BLaER1 treated with 17β-estradiol and CSF1 and Interleukin-3, amounts not matched to agents 10 nM and 100 nM (cell line): ENCODE measurements around the gene RPA1.

Source experiments
- H3K27ac ChIP-seq, 11 experiments: shearing (Covaris generic); formaldehyde crosslinking; 2 replicates each; pipeline ENCODE4 v1.8.1; 2022
- H3K27me3 ChIP-seq, 11 experiments: shearing (Covaris generic); formaldehyde crosslinking; 2 replicates each; pipeline ENCODE4 v1.8.1; 2022
- H3K36me3 ChIP-seq, 11 experiments: shearing (Covaris generic); formaldehyde crosslinking; 2 replicates each; pipeline ENCODE4 v1.8.1; 2022
- H3K4me1 ChIP-seq, 10 experiments: shearing (Covaris generic); formaldehyde crosslinking; 2 replicates each; pipeline ENCODE4 v1.8.1; 2022
- H3K4me2 ChIP-seq, 11 experiments: shearing (Covaris generic); formaldehyde crosslinking; 2 replicates each; pipeline ENCODE4 v1.8.1; 2022
- H3K4me3 ChIP-seq, 10 experiments: shearing (Covaris generic); formaldehyde crosslinking; 2 replicates each; pipeline ENCODE4 v1.8.1; 2022
- H3K9ac ChIP-seq, 11 experiments: shearing (Covaris generic); formaldehyde crosslinking; 2 replicates each; pipeline ENCODE4 v1.8.1; 2022
- H3K9me3 ChIP-seq, 11 experiments: shearing (Covaris generic); formaldehyde crosslinking; replicated peaks in 1 of 11; 2 replicates each; pipeline ENCODE4 v1.8.1; 2022
- H4K20me1 ChIP-seq, 11 experiments: shearing (Covaris generic); formaldehyde crosslinking; 2 replicates each; pipeline ENCODE4 v1.8.1; 2022
- Cebpa-rat ChIP-seq, 11 experiments: shearing (Covaris generic); IDR thresholded peaks; 2 replicates each; pipeline ENCODE4 v1.8.1; 2022

The RPA1 gene

DNA sequence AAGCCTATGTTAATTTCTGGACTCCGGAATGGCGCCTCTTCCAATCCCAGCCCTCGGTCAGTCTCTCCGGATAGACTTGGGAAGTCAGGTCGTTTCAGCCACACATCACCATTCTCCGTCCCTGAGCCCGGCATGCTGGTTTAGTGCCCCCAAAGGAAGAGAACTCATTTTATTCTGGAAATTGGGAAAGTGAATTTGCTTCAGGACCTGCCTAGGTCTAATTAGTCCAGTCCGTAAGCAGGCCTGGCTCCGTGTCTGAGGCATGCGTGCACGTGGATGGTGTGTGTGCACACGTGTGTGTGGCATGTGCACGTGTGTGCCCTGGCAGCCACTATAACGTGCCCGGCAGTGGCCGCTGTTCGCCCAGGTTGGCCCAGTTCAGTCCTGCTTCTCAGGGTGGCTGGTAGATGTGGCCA lies 77.4 kb downstream of the RPA1 start:
- Histone ChIP-seq H3K9ac (no peak overlapping the region), H3K4me2 (no peak overlapping the region; a peak in 1 of 22 replicates), H3K4me1 (peaks cover 9 to 22% (median 11%) of the 10 kb centered on the region in 10 experiments; a peak in 19 of 20 replicates), H4K20me1 (peaks cover 0 to 8% (median 0%) of the 10 kb centered on the region in 11 experiments; a peak in 1 of 22 replicates), H3K27ac (no peak overlapping the region), H3K9me3 (no peaks in the 10 kb centered on the region), H3K27me3 (peaks cover 23 to 45% (median 27%) of the 10 kb centered on the region in 11 experiments), H3K36me3 (no peaks in the 10 kb centered on the region), H3K4me3 (no peak overlapping the region)
- no peak for TF ChIP-seq Cebpa-rat (IDR thresholded peaks at IDR 0.05)

DNA sequence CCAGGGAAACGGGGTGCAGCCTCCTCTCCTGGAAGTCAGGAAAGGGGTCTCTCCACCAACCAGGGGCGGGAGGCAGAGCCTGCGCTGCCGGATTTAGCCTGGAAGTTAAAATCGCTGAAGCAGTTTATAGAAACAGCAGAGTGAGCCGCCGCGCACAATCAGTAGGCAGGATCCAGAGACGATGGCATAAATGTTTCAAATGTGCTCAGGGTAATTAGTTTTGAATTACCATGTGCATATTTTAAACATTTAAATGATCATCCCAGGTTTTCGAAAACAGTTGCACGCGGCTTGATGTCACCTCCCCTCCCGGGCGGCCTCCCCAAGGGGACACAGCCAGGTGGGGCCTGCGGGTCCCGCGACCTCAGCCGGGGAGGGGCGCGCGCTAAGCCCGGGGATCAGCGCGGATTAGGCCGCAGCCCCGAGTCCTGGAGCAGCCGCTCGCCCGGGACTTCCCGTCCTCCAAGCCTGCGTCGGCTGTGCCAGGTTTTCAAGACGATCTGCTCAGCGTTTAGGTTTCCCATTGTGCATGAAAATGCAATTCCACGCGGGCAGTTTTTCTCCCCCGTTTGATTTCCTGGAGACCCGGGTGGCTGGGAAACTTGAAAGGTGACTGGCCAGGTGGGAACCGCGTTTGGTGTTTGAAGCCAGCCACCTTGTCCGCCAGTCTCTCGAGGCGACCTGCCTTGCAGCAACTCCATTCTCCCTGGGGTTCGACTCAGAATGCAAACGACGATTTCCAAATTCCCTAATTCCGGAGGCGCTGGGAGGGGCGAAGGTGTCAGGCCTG lies 78.3 kb downstream of the RPA1 start:
- H3K4me2 ChIP-seq, result peak overlapping the region; percentile 81 to 97 (median 95)
- H4K20me1 ChIP-seq, result peaks cover 0 to 8% (median 0%) of the 10 kb centered on the region in 11 experiments; a peak in 1 of 22 replicates

DNA sequence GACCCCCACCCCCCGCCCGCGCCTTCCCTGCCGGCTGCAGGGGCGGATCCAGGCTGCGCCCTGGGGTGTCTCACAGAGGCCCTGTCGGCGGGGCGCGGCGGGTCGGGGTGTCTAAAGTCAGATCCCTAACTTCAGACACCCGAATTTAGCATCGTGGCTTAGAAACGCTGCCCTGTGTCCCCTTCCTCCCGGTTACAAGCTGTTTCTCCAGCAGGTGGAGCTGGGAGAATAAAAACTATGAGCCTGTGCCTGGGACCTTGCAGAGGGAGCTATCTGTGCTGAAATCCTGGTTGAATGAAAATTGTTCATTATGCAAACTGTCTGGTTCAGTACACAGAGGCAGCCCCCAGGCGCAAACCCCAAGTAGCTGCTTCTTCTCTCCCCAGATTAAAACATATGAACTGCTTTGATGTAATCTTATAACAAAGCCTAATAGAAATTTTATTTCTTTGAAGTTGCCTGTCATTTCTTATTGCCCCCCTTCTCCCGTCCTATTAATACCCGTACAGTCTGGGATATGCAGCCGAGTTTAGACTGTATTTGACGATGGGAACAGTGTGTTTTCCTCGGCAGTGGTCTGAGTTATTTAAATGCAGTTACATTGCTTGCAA lies 79.0 kb downstream of the RPA1 start:
- H3K27me3 ChIP-seq, result peaks cover 23 to 45% (median 27%) of the 10 kb centered on the region in 11 experiments

More for the DNA sequence above, 78.3 kb downstream of the RPA1 start:
- H3K36me3 ChIP-seq, result no peaks in the 10 kb centered on the region
- H3K9ac ChIP-seq, result peak overlapping the region; percentile 13 to 56 (median 47); a peak in 17 of 22 replicates
- H3K27me3 ChIP-seq, result peaks cover 23 to 45% (median 27%) of the 10 kb centered on the region in 11 experiments
- H3K27ac ChIP-seq, result no peak overlapping the region
- no peaks in the 10 kb centered on the region for H3K9me3 ChIP-seq
- H3K4me1 ChIP-seq, result peaks cover 9 to 22% (median 11%) of the 10 kb centered on the region in 10 experiments; a peak in 19 of 20 replicates
- peak overlapping the region; percentile 46 to 67 (median 54) for H3K4me3 ChIP-seq
- no peak for TF ChIP-seq Cebpa-rat (IDR thresholded peaks at IDR 0.05)

DNA sequence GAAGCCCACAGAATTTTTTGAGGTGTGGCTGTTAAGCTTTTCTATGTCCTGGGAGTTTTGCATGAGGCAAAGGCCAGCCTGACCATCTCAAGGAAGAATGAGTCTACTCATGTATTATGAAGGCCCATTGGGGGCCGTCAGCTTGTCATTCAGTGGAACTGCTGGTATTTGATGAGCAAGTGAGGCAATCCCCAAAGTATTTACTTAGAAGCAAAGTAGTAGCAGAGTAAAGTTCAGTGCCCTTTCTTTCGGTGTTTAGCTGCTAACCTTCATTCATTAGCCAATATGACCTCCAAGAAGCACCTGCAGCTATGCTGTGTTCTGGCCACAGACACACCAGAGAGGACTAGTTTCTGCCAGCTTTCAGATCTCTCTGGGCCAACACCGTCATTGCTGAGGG lies 80.2 kb downstream of the RPA1 start:
- no peak for TF ChIP-seq Cebpa-rat (IDR thresholded peaks at IDR 0.05)
- Histone ChIP-seq H3K9me3 (no peaks in the 10 kb centered on the region), H4K20me1 (peaks cover 0 to 8% (median 0%) of the 10 kb centered on the region in 11 experiments; a peak in 1 of 22 replicates), H3K4me2 (no peak overlapping the region), H3K4me3 (no peak overlapping the region), H3K36me3 (no peaks in the 10 kb centered on the region), H3K9ac (no peak overlapping the region), H3K4me1 (peaks cover 9 to 25% (median 18%) of the 10 kb centered on the region in 10 experiments; a peak in 19 of 20 replicates), H3K27me3 (peaks cover 23 to 42% (median 27%) of the 10 kb centered on the region in 11 experiments), H3K27ac (no peak overlapping the region)

More for the DNA sequence above, 79.0 kb downstream of the RPA1 start:
- Histone ChIP-seq H4K20me1 (peaks cover 0 to 8% (median 0%) of the 10 kb centered on the region in 11 experiments; a peak in 1 of 22 replicates), H3K9ac (peak overlapping the region; percentile 13 to 56 (median 47); a peak in 17 of 22 replicates), H3K4me2 (peak overlapping the region; percentile 81 to 97 (median 95)), H3K9me3 (no peaks in the 10 kb centered on the region), H3K4me1 (peaks cover 9 to 22% (median 11%) of the 10 kb centered on the region in 10 experiments; a peak in 19 of 20 replicates), H3K27ac (no peak overlapping the region), H3K4me3 (peak overlapping the region; percentile 46 to 67 (median 54)), H3K36me3 (no peaks in the 10 kb centered on the region)
- TF ChIP-seq Cebpa-rat (IDR thresholded peaks at IDR 0.05), result no peak

DNA sequence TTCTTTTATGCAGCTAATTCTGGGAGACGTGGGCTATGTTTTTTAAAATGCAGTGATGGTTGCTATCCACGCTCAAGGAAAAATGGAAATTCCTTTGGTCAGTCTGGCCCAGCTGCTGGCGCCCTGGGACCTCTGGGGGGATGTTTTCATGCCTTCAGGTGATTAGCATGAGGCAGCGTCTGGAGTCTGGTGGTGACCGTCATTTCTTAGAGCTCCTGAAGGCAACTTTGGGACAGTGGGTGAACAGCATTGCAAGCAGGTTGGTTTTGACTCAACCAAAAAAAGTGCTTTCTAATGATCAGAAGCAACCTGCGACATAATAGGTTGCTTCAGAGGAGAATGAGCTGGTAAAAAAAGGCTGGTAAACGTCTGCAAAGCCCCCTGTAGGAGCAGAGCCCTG lies 82.3 kb downstream of the RPA1 start:
- Histone ChIP-seq H3K4me3 (no peak overlapping the region), H3K9ac (no peak overlapping the region), H3K4me2 (no peak overlapping the region), H3K27ac (no peak overlapping the region), H3K27me3 (peaks cover 16 to 27% (median 20%) of the 10 kb centered on the region in 11 experiments), H3K9me3 (no peaks in the 10 kb centered on the region), H4K20me1 (peaks cover 0 to 8% (median 0%) of the 10 kb centered on the region in 11 experiments; a peak in 1 of 22 replicates), H3K36me3 (no peaks in the 10 kb centered on the region), H3K4me1 (peaks cover 13 to 43% (median 31%) of the 10 kb centered on the region in 10 experiments)
- TF ChIP-seq Cebpa-rat (IDR thresholded peaks at IDR 0.05), result no peak

DNA sequence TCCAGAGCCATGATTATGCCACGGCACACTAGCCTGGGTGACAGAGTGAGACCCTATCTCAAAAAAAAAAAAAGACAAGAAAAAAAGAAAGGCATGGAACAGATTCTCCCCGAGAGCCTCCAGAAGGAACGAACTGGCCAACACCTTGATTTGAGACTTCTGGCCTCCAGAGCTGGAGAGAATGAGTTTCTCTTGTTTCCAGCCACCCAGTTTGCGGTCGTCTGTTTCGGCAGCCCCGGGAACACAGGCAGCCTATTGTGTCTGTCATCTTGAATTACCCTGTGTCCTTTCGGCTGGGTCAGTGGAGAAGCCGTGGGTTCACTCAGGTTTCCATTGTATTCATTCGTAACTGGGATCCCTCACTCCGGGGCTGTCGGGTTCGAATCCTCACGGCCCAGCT lies 83.9 kb downstream of the RPA1 start:
- no peak overlapping the region for H3K4me2 ChIP-seq
- no peak for TF ChIP-seq Cebpa-rat (IDR thresholded peaks at IDR 0.05)
- H3K36me3 ChIP-seq, result no peaks in the 10 kb centered on the region
- H4K20me1 ChIP-seq, result no peaks in the 10 kb centered on the region
- H3K9me3 ChIP-seq, result no peaks in the 10 kb centered on the region
- H3K4me3 ChIP-seq, result no peak overlapping the region
- H3K27me3 ChIP-seq, result peaks cover under 1 to 12% (median 5%) of the 10 kb centered on the region in 11 experiments; a peak in 19 of 22 replicates
- H3K9ac ChIP-seq, result no peak overlapping the region
- peaks cover 5 to 35% (median 20%) of the 10 kb centered on the region in 10 experiments; a peak in 19 of 20 replicates for H3K4me1 ChIP-seq
- no peak overlapping the region for H3K27ac ChIP-seq

DNA sequence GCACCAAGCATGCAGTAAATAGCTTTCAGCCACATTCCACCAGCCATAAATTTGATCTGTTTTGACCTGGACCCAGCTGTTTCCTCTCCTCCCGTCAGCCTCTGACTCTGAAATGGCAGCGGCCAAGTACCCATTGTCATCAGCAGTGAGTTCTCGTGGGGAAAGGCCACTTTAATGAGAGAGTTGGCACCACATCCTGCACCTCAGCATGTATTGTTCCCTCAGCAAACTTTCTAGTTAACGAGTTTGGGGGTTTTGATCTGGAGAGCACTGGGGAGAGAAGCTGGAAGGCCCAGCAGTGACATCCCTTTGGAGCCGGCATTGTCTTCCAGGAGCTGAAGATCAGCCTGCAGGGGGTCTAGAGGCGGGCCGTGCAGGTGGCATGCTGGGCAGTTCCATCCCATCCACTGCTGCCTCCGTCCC lies 84.9 kb downstream of the RPA1 start:
- no peaks in the 10 kb centered on the region for H4K20me1 ChIP-seq
- H3K4me3 ChIP-seq, result no peak overlapping the region
- no peak overlapping the region for H3K27ac ChIP-seq
- H3K9me3 ChIP-seq, result no peaks in the 10 kb centered on the region
- TF ChIP-seq Cebpa-rat (IDR thresholded peaks at IDR 0.05), result no peak
- no peak overlapping the region for H3K9ac ChIP-seq
- H3K27me3 ChIP-seq, result peaks cover 0 to 6% (median 0%) of the 10 kb centered on the region in 11 experiments; a peak in 3 of 22 replicates
- H3K4me2 ChIP-seq, result peak overlapping the region in 7 of 11 experiments; percentile 4 to 45 (median 25); a peak in 8 of 22 replicates
- H3K4me1 ChIP-seq, result peaks cover 5 to 30% (median 20%) of the 10 kb centered on the region in 10 experiments; a peak in 19 of 20 replicates
- no peaks in the 10 kb centered on the region for H3K36me3 ChIP-seq

DNA sequence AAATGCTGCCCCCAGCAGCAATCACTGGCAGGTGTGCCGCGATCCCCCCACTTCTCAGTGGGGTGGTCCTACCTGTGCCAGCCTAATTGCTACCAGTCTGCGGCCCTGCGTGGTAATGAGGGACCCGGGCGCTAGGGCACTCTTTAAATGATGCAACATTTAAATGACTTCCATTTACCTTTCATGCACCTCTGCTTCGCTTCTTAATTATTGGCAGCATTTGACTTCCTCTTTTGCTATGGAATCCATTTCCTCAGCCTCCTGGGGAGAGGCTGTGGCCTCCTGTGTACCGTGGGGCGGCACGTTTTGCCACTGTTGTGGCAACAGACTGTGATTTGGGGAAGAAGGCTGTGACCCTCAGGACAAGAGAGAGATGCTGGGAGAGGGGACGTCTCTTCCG lies 86.1 kb downstream of the RPA1 start:
- Histone ChIP-seq H3K9ac (no peak overlapping the region), H4K20me1 (no peaks in the 10 kb centered on the region), H3K27me3 (no peaks in the 10 kb centered on the region), H3K4me2 (peak overlapping the region in 10 of 11 experiments; percentile 4 to 55 (median 44); a peak in 16 of 22 replicates), H3K4me3 (no peak overlapping the region), H3K9me3 (no peaks in the 10 kb centered on the region), H3K27ac (no peak overlapping the region), H3K4me1 (peaks cover 5 to 30% (median 20%) of the 10 kb centered on the region in 10 experiments; a peak in 19 of 20 replicates), H3K36me3 (no peaks in the 10 kb centered on the region)
- peak in 2 of 11 experiments; percentile 10 to 53; a peak in 1 of 22 replicates for TF ChIP-seq Cebpa-rat (IDR thresholded peaks at IDR 0.05)

DNA sequence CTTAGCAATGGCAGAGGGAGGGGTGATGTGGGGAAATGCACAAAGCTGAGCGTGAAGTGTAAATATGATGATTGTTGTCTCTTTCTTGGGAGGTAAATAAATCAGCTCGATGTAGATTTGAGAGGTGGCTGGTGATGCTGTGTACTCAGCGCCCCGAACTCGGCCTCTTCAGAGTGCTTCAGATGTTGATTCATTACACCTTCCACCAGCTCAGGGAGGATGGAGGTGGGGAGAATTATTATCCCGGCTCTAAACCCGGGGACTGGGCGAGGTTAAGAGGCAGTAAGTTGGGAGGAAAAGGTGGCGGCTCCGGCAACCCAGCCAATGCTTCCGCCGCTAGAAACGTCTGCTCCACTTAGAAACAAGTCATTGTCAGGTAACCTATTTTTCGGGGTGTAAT lies 86.5 kb downstream of the RPA1 start:
- H3K4me1 ChIP-seq, result peaks cover 5 to 30% (median 20%) of the 10 kb centered on the region in 10 experiments; a peak in 19 of 20 replicates
- H3K27me3 ChIP-seq, result no peaks in the 10 kb centered on the region
- no peaks in the 10 kb centered on the region for H3K36me3 ChIP-seq
- H3K4me2 ChIP-seq, result peak overlapping the region in 10 of 11 experiments; percentile 4 to 55 (median 44); a peak in 14 of 22 replicates
- no peak overlapping the region for H3K27ac ChIP-seq
- H3K4me3 ChIP-seq, result no peak overlapping the region
- no peaks in the 10 kb centered on the region for H3K9me3 ChIP-seq
- no peak overlapping the region for H3K9ac ChIP-seq
- no peak for TF ChIP-seq Cebpa-rat (IDR thresholded peaks at IDR 0.05)
- no peaks in the 10 kb centered on the region for H4K20me1 ChIP-seq
